GM19240 (cell line): Measurements from ENCODE around the gene SIRT2.
"Not testable (repeated sequence)": the region's sequence is repeated elsewhere in the genome, so short reads cannot be mapped to it uniquely, and the experiment has no call there.

Experiments used
- DNase-seq: peaks from one replicate; pipeline ENCODE4 v3.0.0; 2011; ENCODE audit warnings: low spot score; ENCODE audit not compliant: insufficient read length

The SIRT2 gene

GRCh38 chr19:38899447-38900201, at the start of gene SIRT2, which contains the start of gene NFKBIB:
SIRT2 (minus strand) TSS chr19:38899618; CDS start chr19:38899521, 97 bp downstream.
NFKBIB (plus strand) TSS chr19:38899969; CDS start chr19:38900033, 64 bp downstream.
- DNase-seq: peak; percentile 98

- no peak for DNase-seq
Observed at GRCh38 chr19:38946229-38947010, 47.0 kb upstream of the SIRT2 start.

GRCh38 chr19:38945562-38946228, 46.3 kb upstream of the SIRT2 start:
- DNase-seq: no peak

DNA sequence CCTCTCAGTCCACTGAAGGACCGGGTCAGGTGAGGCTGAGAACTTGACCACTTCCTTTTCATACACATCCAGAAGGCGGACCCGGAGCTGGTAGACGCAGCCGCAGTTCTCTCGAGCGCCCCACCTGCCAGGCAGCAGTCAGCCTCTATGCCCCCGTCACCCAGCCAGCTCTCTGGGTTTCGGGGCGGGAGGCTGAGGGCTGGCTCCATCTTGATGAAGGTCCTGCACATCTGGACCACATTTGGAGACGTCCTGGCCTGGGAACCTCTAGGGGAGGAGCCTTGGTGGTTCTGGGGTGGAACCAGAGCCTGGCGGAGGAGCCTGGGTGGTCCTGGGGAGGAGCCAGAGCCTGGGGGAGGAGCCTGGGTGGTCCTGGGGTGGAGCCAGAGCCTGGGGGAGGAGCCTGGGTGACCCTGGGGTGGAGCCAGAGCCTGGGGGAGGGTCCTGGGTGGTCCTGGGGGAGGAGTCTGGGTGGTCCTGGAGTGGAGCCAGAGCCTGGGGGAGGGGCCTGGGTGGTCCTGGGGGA, 45.6 kb upstream of the SIRT2 start:
- DNase-seq: no peak

- DNase-seq: no peak
Observed at GRCh38 chr19:38942471-38943181, 43.2 kb upstream of the SIRT2 start.

DNA sequence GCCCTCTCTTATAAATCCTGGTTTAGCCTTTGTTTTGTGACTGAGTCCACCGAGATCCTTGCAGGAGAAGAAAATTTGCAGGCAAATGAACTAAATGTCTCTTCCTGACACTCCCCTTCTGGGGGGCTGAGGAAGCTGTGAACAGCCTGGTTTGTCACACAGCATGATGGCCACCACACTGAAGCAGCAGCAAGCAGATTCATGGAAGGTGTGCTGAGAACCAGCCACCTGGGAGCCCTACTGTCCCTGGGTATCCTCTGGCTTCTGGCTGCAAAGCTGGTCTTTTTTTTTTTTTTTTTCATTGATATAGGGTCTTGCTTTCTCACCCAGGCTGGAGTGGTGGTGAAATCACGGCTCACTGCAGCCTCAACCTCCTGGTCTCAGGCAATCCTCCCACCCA, 42.6 kb upstream of the SIRT2 start:
- no peak for DNase-seq

GRCh38 chr19:38941466-38941865, 42.0 kb upstream of the SIRT2 start:
- DNase-seq: not testable (repeated sequence)

GRCh38 chr19:38939957-38940356, 40.5 kb upstream of the SIRT2 start:
- DNase-seq: no peak

- no peak for DNase-seq
Observed at GRCh38 chr19:38933544-38933943, 34.1 kb upstream of the SIRT2 start.

- DNase-seq: no peak
Observed at GRCh38 chr19:38932425-38933179, 33.2 kb upstream of the SIRT2 start.

DNA sequence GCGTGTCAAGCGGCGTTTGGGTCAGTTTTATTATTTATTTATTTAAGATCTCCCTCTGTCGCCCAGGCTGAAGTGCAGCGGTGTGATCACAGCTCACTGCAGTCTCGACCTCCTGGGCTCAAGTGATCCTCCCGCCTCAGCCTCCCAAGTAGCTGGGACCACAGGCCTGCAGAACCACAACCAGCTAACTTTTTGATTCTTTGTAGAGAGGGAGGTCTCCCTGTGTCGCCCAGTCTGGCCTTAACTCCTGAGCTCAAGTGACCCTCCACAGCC, 32.0 kb upstream of the SIRT2 start:
- no peak for DNase-seq

- peak; percentile 99 for DNase-seq
Observed at GRCh38 chr19:38930776-38931520, 31.5 kb upstream of the SIRT2 start, which contains the start of gene MRPS12. MRPS12 (plus strand) TSS chr19:38930944; CDS start chr19:38931295, 351 bp downstream.

DNA sequence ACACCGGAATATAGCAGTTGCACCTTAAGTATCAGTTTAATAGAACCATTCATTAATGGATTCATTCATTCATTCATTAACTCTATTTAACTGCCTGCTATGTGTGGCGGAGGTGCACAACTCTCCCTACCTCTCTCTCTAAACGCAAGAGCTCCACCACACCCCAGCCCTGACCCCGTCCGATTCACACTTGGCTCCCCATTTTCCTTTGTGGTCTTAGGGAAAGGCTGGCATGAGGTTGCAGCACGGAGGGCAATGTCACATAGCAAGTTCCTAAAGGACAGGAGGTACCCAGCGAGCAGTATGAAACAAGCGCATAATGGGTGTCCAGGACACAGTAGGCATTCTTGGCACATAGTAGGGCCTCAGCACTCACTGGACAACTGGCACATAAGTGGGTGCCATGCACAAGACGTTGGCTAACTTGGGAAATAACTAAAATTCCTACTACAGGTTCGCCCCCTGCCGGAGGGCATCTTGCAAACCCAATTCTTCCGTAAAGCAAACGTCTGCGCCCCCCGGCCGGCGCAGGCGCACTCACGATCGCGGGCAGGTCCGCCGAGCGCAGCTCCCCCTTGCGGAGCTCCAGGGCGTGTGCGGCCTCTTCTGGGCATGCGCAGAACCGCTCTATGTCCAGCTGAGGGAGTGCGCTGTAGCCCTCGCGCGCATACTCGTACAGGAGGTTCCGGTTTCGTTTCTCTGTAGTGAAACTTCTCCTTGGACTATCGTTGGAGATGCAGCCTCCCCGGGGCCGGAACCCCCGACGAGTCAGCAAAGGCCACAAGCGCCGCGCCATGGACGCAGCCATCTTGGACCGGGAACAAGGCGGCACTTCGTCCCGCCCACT, 30.7 kb upstream of the SIRT2 start, which contains the start of gene SARS2:
Gene SARS2, minus strand, starts transcription at position 835 of the 847 bp plus-strand sequence. Its CDS starts 27 bp downstream, at position 808.
- peak; percentile 92 for DNase-seq

GRCh38 chr19:38928391-38929001, 29.1 kb upstream of the SIRT2 start:
- no peak for DNase-seq

DNA sequence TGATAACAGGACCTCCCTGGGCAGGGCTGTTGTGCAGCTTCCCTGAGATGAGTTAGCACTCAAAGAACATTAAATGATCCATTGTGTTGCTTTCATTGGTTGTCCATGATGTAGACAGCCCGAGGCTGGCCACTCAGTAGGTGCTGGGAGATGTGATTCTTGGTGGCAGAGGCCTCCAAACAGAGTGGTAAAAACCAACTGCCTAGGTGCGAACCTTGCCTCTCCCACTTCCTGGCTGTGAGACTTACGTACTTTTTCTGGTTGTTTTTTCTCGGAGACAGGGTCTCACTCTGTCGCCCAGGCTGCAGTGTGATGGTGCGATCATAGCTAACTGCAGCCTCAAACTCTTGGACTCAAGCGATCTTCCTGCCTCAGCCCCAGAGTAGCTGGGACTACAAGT, 25.0 kb upstream of the SIRT2 start:
- no peak for DNase-seq

DNA sequence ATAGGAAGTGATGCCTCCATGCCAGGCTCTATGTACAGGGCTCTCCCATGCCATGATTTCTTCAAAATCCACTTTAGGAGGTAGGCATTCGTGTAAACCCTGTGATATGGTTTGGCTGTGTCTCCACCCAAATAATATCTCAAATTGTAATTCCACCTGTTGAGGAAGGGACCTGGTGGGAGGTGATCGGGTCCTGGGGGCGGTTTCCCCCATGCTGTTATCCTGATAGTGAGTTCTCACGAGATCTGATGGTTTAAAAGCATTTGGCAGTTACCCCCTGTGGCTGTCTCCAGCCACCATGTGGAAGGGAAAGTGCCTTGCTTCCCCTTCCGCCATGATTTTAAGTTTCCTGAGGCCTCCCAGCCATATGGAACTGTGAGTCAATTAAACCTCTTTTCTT, 23.1 kb upstream of the SIRT2 start:
- no peak for DNase-seq

- no peak for DNase-seq
Observed at GRCh38 chr19:38921420-38922274, 22.2 kb upstream of the SIRT2 start.
